Suprapubic skin (tissue), 4 donors: Measurements from ENCODE around the gene PHKB. TPM values are rescaled to one million over a fixed set of nuclear protein-coding genes. Genes with fewer than 3 reads are reported as not detected.

ENCODE experiments used
- DNase-seq, 2 donors: peaks; one replicate each; pipeline ENCODE4 v3.0.0-alpha.2; 2019; ENCODE audit warnings: low spot score in 2 of 2
- H3K27ac ChIP-seq: fragments of 200-600 bp; sonication (generic); one replicate; pipeline ENCODE4 v1.5.1; 2019
- H3K27me3 ChIP-seq: fragments of 200-600 bp; sonication (generic); one replicate; pipeline ENCODE4 v1.5.1; 2019
- H3K36me3 ChIP-seq: fragments of 200-600 bp; sonication (generic); one replicate; pipeline ENCODE4 v1.5.1; 2019
- H3K4me1 ChIP-seq: fragments of 200-600 bp; sonication (generic); one replicate; pipeline ENCODE4 v1.5.1; 2019
- H3K4me3 ChIP-seq: fragments of 200-600 bp; sonication (generic); one replicate; pipeline ENCODE4 v1.5.1; 2019; ENCODE audit warnings: mild to moderate bottlenecking
- H3K9me3 ChIP-seq: fragments of 200-600 bp; sonication (generic); one replicate; pipeline ENCODE4 v1.5.1; 2019
- CTCF ChIP-seq, 2 donors: fragments of 200-600 bp in 1 of 2; fragments of 450-650 bp in 1 of 2; sonication (generic) in 1 of 2; IDR thresholded peaks; one replicate each; pipeline ENCODE4 v1.5.1; 2016 to 2019; ENCODE audit warnings: antibody characterized with exemption in 2 of 2, mild to moderate bottlenecking in 1 of 2, moderate library complexity in 1 of 2
- EP300 ChIP-seq: sonication (generic); formaldehyde crosslinking; IDR thresholded peaks from one replicate; pipeline ENCODE4 v1.6.1; 2017; ENCODE audit warnings: antibody characterized with exemption
- POLR2A ChIP-seq, 2 donors: fragments of 450-650 bp; IDR thresholded peaks; one replicate each; pipeline ENCODE4 v1.6.1; 2017; ENCODE audit warnings: antibody characterized with exemption in 2 of 2, mild to moderate bottlenecking in 2 of 2, moderate library complexity in 2 of 2
- POLR2AphosphoS5 ChIP-seq, 3 donors: sonication (generic); formaldehyde crosslinking; IDR thresholded peaks; one replicate each; pipeline ENCODE4 v1.6.1; 2017; ENCODE audit warnings: antibody characterized with exemption in 3 of 3
- WGBS: methylation state at CpG from one replicate; pipeline ENCODE4 v1.1.5; 2018; 5-methylcytosine and 5-hydroxymethylcytosine counted together
- total RNA-seq, 4 donors: library from RNA; depleted of rRNA; stranded (reverse); fragments of >200 nt; gene quantifications; one replicate each; pipeline ENCODE4 v1.1.0, GENCODE V29; 2016

The PHKB gene
- total RNA-seq, 4 donors from 2014 or later: 28.7 to 92.9 (median 43.1) TPM

- TF ChIP-seq CTCF (IDR thresholded peaks at IDR 0.05) (no peak), POLR2A (IDR thresholded peaks at IDR 0.05) (no peak), POLR2AphosphoS5 (IDR thresholded peaks at IDR 0.05) (no peak), EP300 (no peak)
- no peaks in the 10 kb centered on the region for H3K27me3 ChIP-seq
- 97% methylated on average over 5 of the region's 5 CpGs for WGBS
- H3K4me1 ChIP-seq: no peaks in the 10 kb centered on the region
- H3K36me3 ChIP-seq: peaks cover 17% of the 10 kb centered on the region
- H3K4me3 ChIP-seq: no peak overlapping the region
- no peaks in the 10 kb centered on the region for H3K9me3 ChIP-seq
- no peak for DNase-seq
- H3K27ac ChIP-seq: no peak overlapping the region
These were observed 170.0 kb downstream of the PHKB start for GRCh38 chr16:47631131-47631530.

GRCh38 chr16:47634126-47634525, 173.0 kb downstream of the PHKB start:
- WGBS: 94% methylated on average over 1 of the region's 1 CpG
- TF ChIP-seq POLR2A (IDR thresholded peaks at IDR 0.05) (no peak), EP300 (no peak), POLR2AphosphoS5 (IDR thresholded peaks at IDR 0.05) (no peak), CTCF (IDR thresholded peaks at IDR 0.05) (no peak)
- Histone ChIP-seq H3K4me1 (no peaks in the 10 kb centered on the region), H3K27me3 (no peaks in the 10 kb centered on the region), H3K9me3 (no peaks in the 10 kb centered on the region), H3K27ac (no peak overlapping the region), H3K36me3 (peaks cover 27% of the 10 kb centered on the region), H3K4me3 (no peak overlapping the region)
- DNase-seq: no peak

GRCh38 chr16:47634727-47635126, 173.6 kb downstream of the PHKB start:
- TF ChIP-seq POLR2AphosphoS5 (IDR thresholded peaks at IDR 0.05): no peak
- TF ChIP-seq CTCF (IDR thresholded peaks at IDR 0.05): no peak
- TF ChIP-seq POLR2A (IDR thresholded peaks at IDR 0.05): no peak
- no peak for TF ChIP-seq EP300
- H3K36me3 ChIP-seq: peaks cover 27% of the 10 kb centered on the region
- no peaks in the 10 kb centered on the region for H3K4me1 ChIP-seq
- DNase-seq: no peak
- no peaks in the 10 kb centered on the region for H3K9me3 ChIP-seq
- H3K27ac ChIP-seq: no peak overlapping the region
- no peaks in the 10 kb centered on the region for H3K27me3 ChIP-seq
- H3K4me3 ChIP-seq: no peak overlapping the region

- Histone ChIP-seq H3K27me3 (no peaks in the 10 kb centered on the region), H3K9me3 (no peaks in the 10 kb centered on the region), H3K4me1 (no peaks in the 10 kb centered on the region), H3K4me3 (no peak overlapping the region), H3K27ac (no peak overlapping the region), H3K36me3 (peaks cover 33% of the 10 kb centered on the region)
- DNase-seq: no peak
- TF ChIP-seq CTCF (IDR thresholded peaks at IDR 0.05) (no peak), POLR2AphosphoS5 (IDR thresholded peaks at IDR 0.05) (no peak), POLR2A (IDR thresholded peaks at IDR 0.05) (no peak), EP300 (no peak)
- WGBS: 95% methylated on average over 4 of the region's 13 CpGs
These were observed 175.5 kb downstream of the PHKB start for GRCh38 chr16:47636501-47637099.

- 97% methylated on average over 1 of the region's 1 CpG for WGBS
- TF ChIP-seq POLR2AphosphoS5 (IDR thresholded peaks at IDR 0.05): no peak
- peaks cover 43% of the 10 kb centered on the region for H3K36me3 ChIP-seq
These were observed 177.0 kb downstream of the PHKB start for GRCh38 chr16:47638175-47638574.

GRCh38 chr16:47640661-47641060, 179.5 kb downstream of the PHKB start:
- no peak overlapping the region for H3K4me3 ChIP-seq
- no peaks in the 10 kb centered on the region for H3K27me3 ChIP-seq
- H3K36me3 ChIP-seq: peaks cover 29% of the 10 kb centered on the region
- TF ChIP-seq CTCF (IDR thresholded peaks at IDR 0.05) (no peak), EP300 (no peak), POLR2A (IDR thresholded peaks at IDR 0.05) (no peak), POLR2AphosphoS5 (IDR thresholded peaks at IDR 0.05) (no peak)
- no peaks in the 10 kb centered on the region for H3K4me1 ChIP-seq
- DNase-seq: no peak
- no peak overlapping the region for H3K27ac ChIP-seq
- H3K9me3 ChIP-seq: no peaks in the 10 kb centered on the region
- 95% methylated on average over 3 of the region's 3 CpGs for WGBS

More at GRCh38 chr16:47638175-47638574, 177.0 kb downstream of the PHKB start:
- DNase-seq: no peak
- H3K4me3 ChIP-seq: no peak overlapping the region
- H3K4me1 ChIP-seq: no peaks in the 10 kb centered on the region
- no peak overlapping the region for H3K27ac ChIP-seq
- H3K9me3 ChIP-seq: no peaks in the 10 kb centered on the region
- no peaks in the 10 kb centered on the region for H3K27me3 ChIP-seq
